ENCODE data around the gene GNAL. TPM values are rescaled to one million over a fixed set of nuclear protein-coding genes. Genes with fewer than 3 reads are reported as not detected.

Gene GNAL
- total RNA-seq, 1 experiment from 2014 or later, result 28.4 TPM

DNA sequence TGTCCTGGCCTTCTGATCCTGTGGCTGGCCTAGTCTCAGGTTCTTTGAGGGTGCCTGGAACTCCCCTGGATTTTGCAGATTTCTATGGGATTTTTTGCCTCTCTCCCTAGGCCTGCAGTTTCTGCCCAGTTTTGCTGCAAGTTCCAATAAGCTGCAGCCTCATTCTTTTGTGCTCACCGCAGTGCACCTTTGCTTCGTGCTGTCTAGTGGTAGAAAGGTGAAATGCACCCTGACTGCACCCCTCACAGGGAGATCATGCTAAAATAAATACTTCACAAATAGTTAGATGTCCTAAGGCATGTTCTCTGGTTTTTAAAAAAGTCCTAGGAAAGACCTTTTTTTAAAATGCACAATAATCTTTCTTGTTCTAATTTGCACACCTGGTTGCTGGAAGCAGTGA is 72.5 kb downstream of the GNAL start:
- intact Hi-C loops (cut with micrococcal nuclease; ENCODE audit: unreplicated experiment), result no loop called here
- Histone ChIP-seq H3K4me3 (ENCODE audit: low read depth, low read length) (no peak overlapping the region), H3K27me3 (replicated peaks; ENCODE audit: control insufficient read depth, insufficient read depth, low read length) (no peaks in the 10 kb centered on the region), H3K36me3 (ENCODE audit: control insufficient read depth, insufficient read depth, low read length) (no peaks in the 10 kb centered on the region), H3K4me1 (no peaks in the 10 kb centered on the region), H3K9me3 (no peaks in the 10 kb centered on the region)
- DNase-seq, result peak in 1 of 2 experiments; percentile 32
- ChIA-PET POLR2A (no interaction called here), CTCF (interaction anchor here (0.5 to 1.2 kb wide), 2 partner anchors 24 to 171 kb away, joined by 4 read pairs; no protein-coding TSS in a partner anchor)
- TF ChIP-seq, protein P1, sequence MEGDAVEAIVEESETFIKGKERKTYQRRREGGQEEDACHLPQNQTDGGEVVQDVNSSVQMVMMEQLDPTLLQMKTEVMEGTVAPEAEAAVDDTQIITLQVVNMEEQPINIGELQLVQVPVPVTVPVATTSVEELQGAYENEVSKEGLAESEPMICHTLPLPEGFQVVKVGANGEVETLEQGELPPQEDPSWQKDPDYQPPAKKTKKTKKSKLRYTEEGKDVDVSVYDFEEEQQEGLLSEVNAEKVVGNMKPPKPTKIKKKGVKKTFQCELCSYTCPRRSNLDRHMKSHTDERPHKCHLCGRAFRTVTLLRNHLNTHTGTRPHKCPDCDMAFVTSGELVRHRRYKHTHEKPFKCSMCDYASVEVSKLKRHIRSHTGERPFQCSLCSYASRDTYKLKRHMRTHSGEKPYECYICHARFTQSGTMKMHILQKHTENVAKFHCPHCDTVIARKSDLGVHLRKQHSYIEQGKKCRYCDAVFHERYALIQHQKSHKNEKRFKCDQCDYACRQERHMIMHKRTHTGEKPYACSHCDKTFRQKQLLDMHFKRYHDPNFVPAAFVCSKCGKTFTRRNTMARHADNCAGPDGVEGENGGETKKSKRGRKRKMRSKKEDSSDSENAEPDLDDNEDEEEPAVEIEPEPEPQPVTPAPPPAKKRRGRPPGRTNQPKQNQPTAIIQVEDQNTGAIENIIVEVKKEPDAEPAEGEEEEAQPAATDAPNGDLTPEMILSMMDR (IDR thresholded peaks at IDR 0.05; ENCODE audit: insufficient read depth in 1 of 2, low read depth in 1 of 2, low read length in 1 of 2, severe bottlenecking in 1 of 2, unreplicated experiment in 1 of 2), result peak; percentile 40 to 44
- Mint-ChIP-seq H3K4me1 (ENCODE audit: low read depth, unreplicated experiment) (peaks cover 9% of the 10 kb centered on the region), H3K27ac (ENCODE audit: unreplicated experiment) (no peak overlapping the region), H3K4me3 (ENCODE audit: unreplicated experiment) (no peak overlapping the region), H3K9me3 (ENCODE audit: unreplicated experiment) (no peaks in the 10 kb centered on the region), H3K36me3 (ENCODE audit: insufficient read depth, unreplicated experiment) (no peaks in the 10 kb centered on the region), H3K27me3 (ENCODE audit: insufficient read depth, unreplicated experiment) (no peaks in the 10 kb centered on the region)
- no TSS peak for BruUV-seq (replicated peaks)

DNA sequence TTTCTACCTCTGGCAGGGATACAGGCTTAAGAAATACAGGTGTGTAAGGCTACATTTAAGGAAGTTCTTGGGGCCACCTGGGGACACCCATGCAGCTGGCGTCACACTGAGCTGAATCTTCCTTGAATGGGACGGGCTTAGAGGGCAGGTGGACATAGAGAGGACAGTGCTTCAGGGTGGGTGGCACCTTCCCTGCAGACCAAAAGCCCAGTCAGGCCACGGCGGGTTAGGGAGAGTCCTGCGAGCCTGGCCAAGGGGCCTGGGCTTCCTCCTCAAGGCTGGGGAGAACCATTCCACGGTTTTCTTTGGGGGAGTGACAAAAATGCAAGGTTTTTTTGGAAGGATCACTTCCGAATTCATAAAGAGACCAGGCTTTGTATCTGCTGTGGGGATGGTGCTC is 73.4 kb downstream of the GNAL start:
- no peak overlapping the region for H3K27ac Mint-ChIP-seq (ENCODE audit: unreplicated experiment)
- intact Hi-C loops (cut with micrococcal nuclease; ENCODE audit: unreplicated experiment), result no loop called here
- ChIA-PET POLR2A (no interaction called here), CTCF (no interaction called here)
- peaks cover 11% of the 10 kb centered on the region for H3K4me1 Mint-ChIP-seq (ENCODE audit: low read depth, unreplicated experiment)
- Histone ChIP-seq H3K4me3 (ENCODE audit: low read depth, low read length) (no peak overlapping the region), H3K4me1 (no peaks in the 10 kb centered on the region), H3K27me3 (replicated peaks; ENCODE audit: control insufficient read depth, insufficient read depth, low read length) (no peaks in the 10 kb centered on the region), H3K36me3 (ENCODE audit: control insufficient read depth, insufficient read depth, low read length) (no peaks in the 10 kb centered on the region), H3K9me3 (no peaks in the 10 kb centered on the region)
- no peak overlapping the region for H3K4me3 Mint-ChIP-seq (ENCODE audit: unreplicated experiment)
- H3K9me3 Mint-ChIP-seq (ENCODE audit: unreplicated experiment), result no peaks in the 10 kb centered on the region
- DNase-seq, result no peak
- no peaks in the 10 kb centered on the region for H3K27me3 Mint-ChIP-seq (ENCODE audit: insufficient read depth, unreplicated experiment)
- no TSS peak for BruUV-seq (replicated peaks)
- TF ChIP-seq, protein P1 (IDR thresholded peaks at IDR 0.05; ENCODE audit: insufficient read depth in 1 of 2, low read depth in 1 of 2, low read length in 1 of 2, severe bottlenecking in 1 of 2, unreplicated experiment in 1 of 2), result no peak
- H3K36me3 Mint-ChIP-seq (ENCODE audit: insufficient read depth, unreplicated experiment), result no peaks in the 10 kb centered on the region

DNA sequence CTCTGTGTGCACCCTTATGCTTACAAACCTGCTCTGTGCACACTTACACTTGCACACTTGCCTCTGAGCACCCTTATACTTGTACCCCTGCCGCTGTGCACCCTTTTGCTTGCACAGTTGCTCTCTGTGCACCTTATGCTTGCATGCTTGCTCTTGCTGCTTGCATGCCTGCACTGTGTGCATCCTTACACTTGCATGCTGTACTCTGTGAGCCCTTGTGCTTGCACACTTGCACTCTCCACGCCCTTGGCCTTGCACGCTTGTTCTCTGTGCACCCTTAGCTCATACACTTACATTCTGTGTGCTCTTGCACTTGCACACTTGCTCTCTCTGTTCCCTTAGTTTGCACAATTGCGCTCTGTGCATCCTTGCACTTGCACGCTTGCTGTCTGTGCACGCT is 78.3 kb downstream of the GNAL start:
- ChIA-PET CTCF (no interaction called here), POLR2A (no interaction called here)
- TF ChIP-seq, protein P1 (IDR thresholded peaks at IDR 0.05; ENCODE audit: insufficient read depth in 1 of 2, low read depth in 1 of 2, low read length in 1 of 2, severe bottlenecking in 1 of 2, unreplicated experiment in 1 of 2), result no peak
- H3K4me3 Mint-ChIP-seq (ENCODE audit: unreplicated experiment), result no peak overlapping the region
- H3K4me1 Mint-ChIP-seq (ENCODE audit: low read depth, unreplicated experiment), result peaks cover 7% of the 10 kb centered on the region
- Histone ChIP-seq H3K4me1 (peaks cover 4% of the 10 kb centered on the region; the same call in 1 of the 2 replicates), H3K4me3 (ENCODE audit: low read depth, low read length) (no peak overlapping the region), H3K27me3 (replicated peaks; ENCODE audit: control insufficient read depth, insufficient read depth, low read length) (no peaks in the 10 kb centered on the region), H3K9me3 (no peaks in the 10 kb centered on the region), H3K36me3 (ENCODE audit: control insufficient read depth, insufficient read depth, low read length) (no peaks in the 10 kb centered on the region)
- H3K27ac Mint-ChIP-seq (ENCODE audit: unreplicated experiment), result no peak overlapping the region
- H3K27me3 Mint-ChIP-seq (ENCODE audit: insufficient read depth, unreplicated experiment), result no peaks in the 10 kb centered on the region
- no peaks in the 10 kb centered on the region for H3K36me3 Mint-ChIP-seq (ENCODE audit: insufficient read depth, unreplicated experiment)
- intact Hi-C loops (cut with micrococcal nuclease; ENCODE audit: unreplicated experiment), result no loop called here
- no peaks in the 10 kb centered on the region for H3K9me3 Mint-ChIP-seq (ENCODE audit: unreplicated experiment)
- no peak for DNase-seq
- no TSS peak for BruUV-seq (replicated peaks)

All from Caco-2 (cell line).